ENCODE results near the gene RHOF.

Gene RHOF

GRCh38 chr12:121823101-121823726 lies 29.7 kb upstream of the RHOF start:
- no peaks in the 10 kb centered on the region for H3K27me3 ChIP-seq (ENCODE audit: low read length)
- H3F3A ChIP-seq (ENCODE audit: insufficient read depth), result no peaks in the 10 kb centered on the region
- H3K9me2 ChIP-seq (replicated peaks; ENCODE audit: insufficient read depth, low read length), result no peaks in the 10 kb centered on the region
- no peaks in the 10 kb centered on the region for H3K9me3 ChIP-seq (ENCODE audit: insufficient read depth, low read length)
- H3K79me2 ChIP-seq (ENCODE audit: insufficient read depth, low read length), result no peaks in the 10 kb centered on the region
- no peak overlapping the region for H3K4me2 ChIP-seq (ENCODE audit: low read depth, low read length, poor library complexity, severe bottlenecking)
- H3K4me3 ChIP-seq (ENCODE audit: insufficient read depth, low read length, poor library complexity, severe bottlenecking), result no peak overlapping the region
- H4K20me1 ChIP-seq (ENCODE audit: low read depth, low read length), result no peaks in the 10 kb centered on the region
- TF ChIP-seq EZH2phosphoT487 (conservative IDR thresholded peaks at IDR 0.05; ENCODE audit: low read length) (no peak), CTCF (IDR thresholded peaks at IDR 0.05; ENCODE audit: insufficient read depth, low read length, poor library complexity, severe bottlenecking) (no peak)
- no peak overlapping the region for H2AFZ ChIP-seq (ENCODE audit: low read depth, low read length, severe bottlenecking)
- H3K36me3 ChIP-seq (ENCODE audit: low read length), result 0 out of 2 replicates have a peak, but pooled peaks cover 2% of the 10 kb centered on the region
- H3K27ac ChIP-seq (ENCODE audit: low read depth, low read length), result no peak overlapping the region
- no peak overlapping the region for H3K9ac ChIP-seq (ENCODE audit: low read length)

- Histone ChIP-seq H3K4me3 (ENCODE audit: insufficient read depth, low read length, poor library complexity, severe bottlenecking) (no peak overlapping the region), H3K9ac (ENCODE audit: low read length) (no peak overlapping the region), H2AFZ (ENCODE audit: low read depth, low read length, severe bottlenecking) (no peak overlapping the region), H3K9me2 (replicated peaks; ENCODE audit: insufficient read depth, low read length) (no peaks in the 10 kb centered on the region), H3K79me2 (ENCODE audit: insufficient read depth, low read length) (no peaks in the 10 kb centered on the region), H3K9me3 (ENCODE audit: insufficient read depth, low read length) (no peaks in the 10 kb centered on the region), H3K36me3 (ENCODE audit: low read length) (0 out of 2 replicates have a peak, but pooled peaks cover 2% of the 10 kb centered on the region), H3K4me2 (ENCODE audit: low read depth, low read length, poor library complexity, severe bottlenecking) (no peak overlapping the region), H3K27ac (ENCODE audit: low read depth, low read length) (no peak overlapping the region), H3F3A (ENCODE audit: insufficient read depth) (no peaks in the 10 kb centered on the region), H4K20me1 (ENCODE audit: low read depth, low read length) (no peaks in the 10 kb centered on the region), H3K27me3 (ENCODE audit: low read length) (no peaks in the 10 kb centered on the region)
- TF ChIP-seq CTCF (IDR thresholded peaks at IDR 0.05; ENCODE audit: insufficient read depth, low read length, poor library complexity, severe bottlenecking), result no peak
- no peak for TF ChIP-seq EZH2phosphoT487 (conservative IDR thresholded peaks at IDR 0.05; ENCODE audit: low read length)
Measured at GRCh38 chr12:121822393-121823100, 29.1 kb upstream of the RHOF start.

DNA sequence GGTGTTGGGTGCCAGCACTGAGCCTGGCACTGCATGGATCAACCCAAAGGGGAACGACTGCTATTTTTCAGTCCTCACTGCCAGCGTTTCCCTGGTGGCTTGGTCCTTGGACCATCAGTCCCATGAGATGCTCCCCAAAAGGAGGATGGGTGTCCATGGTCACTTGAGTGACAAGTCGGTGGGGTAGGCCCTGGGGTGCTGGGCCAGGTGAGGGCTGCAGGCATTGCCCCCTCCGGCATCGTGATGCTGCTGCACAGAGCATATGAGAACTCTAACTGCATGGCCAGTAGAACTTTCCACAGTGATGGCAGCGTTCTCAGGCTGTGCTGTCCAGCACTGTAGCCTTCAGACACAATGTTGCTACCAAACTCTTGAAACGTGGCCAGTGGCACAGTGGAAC lies 26.6 kb upstream of the RHOF start:
- Histone ChIP-seq H2AFZ (ENCODE audit: low read depth, low read length, severe bottlenecking) (no peak overlapping the region), H3K9me2 (replicated peaks; ENCODE audit: insufficient read depth, low read length) (no peaks in the 10 kb centered on the region), H3K9ac (ENCODE audit: low read length) (no peak overlapping the region), H3K4me3 (ENCODE audit: insufficient read depth, low read length, poor library complexity, severe bottlenecking) (no peak overlapping the region), H3K36me3 (ENCODE audit: low read length) (0 out of 2 replicates have a peak, but pooled peaks cover 6% of the 10 kb centered on the region), H3K27me3 (ENCODE audit: low read length) (no peaks in the 10 kb centered on the region), H3K4me2 (ENCODE audit: low read depth, low read length, poor library complexity, severe bottlenecking) (no peak overlapping the region), H3K27ac (ENCODE audit: low read depth, low read length) (no peak overlapping the region), H3K79me2 (ENCODE audit: insufficient read depth, low read length) (no peaks in the 10 kb centered on the region; the same call in 1 of the 2 replicates), H3K9me3 (ENCODE audit: insufficient read depth, low read length) (no peaks in the 10 kb centered on the region), H3F3A (ENCODE audit: insufficient read depth) (no peaks in the 10 kb centered on the region), H4K20me1 (ENCODE audit: low read depth, low read length) (no peaks in the 10 kb centered on the region)
- TF ChIP-seq CTCF (IDR thresholded peaks at IDR 0.05; ENCODE audit: insufficient read depth, low read length, poor library complexity, severe bottlenecking) (no peak), EZH2phosphoT487 (conservative IDR thresholded peaks at IDR 0.05; ENCODE audit: low read length) (no peak)
